ENCODE measurements around the gene YBX3.

- no peak for TF ChIP-seq POLR2A (IDR thresholded peaks at IDR 0.05)
- TF ChIP-seq CTCF (IDR thresholded peaks at IDR 0.05) = no peak
Measured at GRCh38 chr12:10739157-10740118, 16.3 kb upstream of the YBX3 start.
